GM06990 (cell line): ENCODE data around the gene OR52J3.

Source experiments
- DNase-seq: peaks from one replicate; pipeline ENCODE4 v3.0.0-alpha.2; 2011; ENCODE audit not compliant: insufficient read length; ENCODE audit errors: extremely low read depth
- H3K27me3 ChIP-seq: replicated peaks from 2 replicates; pipeline ENCODE4 v1.6.0; 2011; ENCODE audit warnings: low read length; ENCODE audit not compliant: control insufficient read depth, insufficient read depth
- H3K36me3 ChIP-seq: 2 replicates; pipeline ENCODE4 v1.5.1; 2011; ENCODE audit warnings: low read length; ENCODE audit not compliant: control insufficient read depth, insufficient read depth
- H3K4me3 ChIP-seq: replicated peaks from 2 replicates; pipeline ENCODE4 v1.5.1; 2011; ENCODE audit warnings: low read depth, mild to moderate bottlenecking, control low read depth, low read length
- CTCF ChIP-seq: IDR thresholded peaks from 2 replicates; pipeline ENCODE4 v1.5.1; 2011; ENCODE audit warnings: low read length, control low read depth, mild to moderate bottlenecking, inconsistent platforms; ENCODE audit not compliant: insufficient read depth, poor library complexity, severe bottlenecking

The OR52J3 gene

GRCh38 chr11:5092821-5093585 lies 46.7 kb downstream of the OR52J3 start:
- TF ChIP-seq CTCF, result no peak
- Histone ChIP-seq H3K27me3 (no peaks in the 10 kb centered on the region), H3K4me3 (no peak overlapping the region), H3K36me3 (no peaks in the 10 kb centered on the region)
- DNase-seq, result no peak

- Histone ChIP-seq H3K27me3 (no peaks in the 10 kb centered on the region), H3K36me3 (no peaks in the 10 kb centered on the region), H3K4me3 (no peak overlapping the region)
- TF ChIP-seq CTCF, result no peak
- no peak for DNase-seq
Observed at GRCh38 chr11:5096011-5096410, 49.7 kb downstream of the OR52J3 start.
